Mucosa of stomach (tissue), 1 donor: ENCODE data around the gene POM121.
A peak's percentile ranks its signal among the peaks of the same experiment; 100 is the strongest.
"Not testable (repeated sequence)": the region's sequence is repeated elsewhere in the genome, so short reads cannot be mapped to it uniquely, and the experiment has no call there.

Source experiments
- H3K27me3 ChIP-seq: one replicate; pipeline ENCODE4 v1.7.0; 2013; ENCODE audit warnings: mild to moderate bottlenecking, low read length; ENCODE audit not compliant: control insufficient read depth, insufficient read depth
- H3K36me3 ChIP-seq: one replicate; pipeline ENCODE4 v1.7.0; 2013; ENCODE audit warnings: low read length; ENCODE audit not compliant: control insufficient read depth, insufficient read depth
- H3K4me1 ChIP-seq: one replicate; pipeline ENCODE4 v1.7.0; 2013; ENCODE audit warnings: mild to moderate bottlenecking, low read length; ENCODE audit not compliant: control insufficient read depth, insufficient read depth
- H3K4me3 ChIP-seq: one replicate; pipeline ENCODE4 v1.7.0; 2013; ENCODE audit warnings: low read length
- H3K9ac ChIP-seq: one replicate; pipeline ENCODE4 v1.7.0; 2013; ENCODE audit warnings: mild to moderate bottlenecking, low read length, moderate library complexity
- H3K9me3 ChIP-seq: one replicate; pipeline ENCODE4 v1.7.0; 2013; ENCODE audit warnings: mild to moderate bottlenecking, low read length, moderate library complexity; ENCODE audit not compliant: control insufficient read depth
- donor health status: Pancreatic carcinoma.

POM121 gene

DNA sequence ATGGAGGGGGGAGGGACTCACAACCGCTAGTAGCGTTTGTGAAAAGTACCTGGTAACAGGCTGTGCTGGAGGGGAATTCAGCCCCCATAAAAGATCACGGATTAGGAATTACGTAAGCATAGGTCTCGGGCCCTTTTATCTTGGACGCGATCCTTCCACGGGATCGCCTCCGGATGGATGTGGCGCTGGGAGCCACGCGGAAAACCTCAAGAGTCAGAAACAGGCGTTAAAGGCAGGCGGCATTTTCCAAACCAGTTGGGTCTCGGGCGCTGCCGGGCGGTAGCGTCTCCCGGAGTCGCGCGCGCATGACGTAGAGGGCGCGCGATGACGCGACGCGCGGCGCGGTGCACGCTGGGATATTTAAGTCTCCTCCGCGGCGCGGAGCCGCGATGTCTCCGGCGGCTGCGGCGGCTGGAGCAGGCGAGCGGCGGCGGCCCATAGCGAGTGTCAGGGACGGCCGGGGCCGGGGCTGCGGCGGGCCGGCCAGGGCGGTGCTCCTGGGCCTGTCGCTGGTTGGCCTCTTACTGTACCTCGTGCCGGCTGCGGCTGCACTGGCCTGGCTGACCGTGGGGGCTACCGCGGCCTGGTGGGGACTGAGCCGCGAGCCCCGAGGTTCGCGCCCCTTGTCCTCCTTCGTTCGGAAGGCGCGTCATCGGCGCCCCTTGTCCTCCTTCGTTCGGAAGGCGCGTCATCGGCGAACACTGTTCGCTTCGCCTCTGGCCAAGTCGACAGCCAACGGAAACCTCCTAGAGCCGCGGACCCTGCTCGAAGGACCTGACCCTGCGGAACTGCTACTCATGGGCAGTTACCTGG, at the start of gene POM121:
POM121 (plus strand) TSS at position 363 of the 813 bp plus-strand sequence; CDS start at position 390, 27 bp downstream.
- H3K4me1 ChIP-seq, result peaks cover 4% of the 10 kb centered on the region
- no peaks in the 10 kb centered on the region for H3K36me3 ChIP-seq

GRCh38 chr7:72879079-72879736, 45.7 kb upstream of the POM121 start:
- H3K9me3 ChIP-seq, H3K4me1 ChIP-seq, H3K4me3 ChIP-seq, H3K36me3 ChIP-seq, H3K27me3 ChIP-seq: not testable (repeated sequence)
- H3K9ac ChIP-seq, result peak overlapping the region; percentile 71

More for the DNA sequence above, at the start of gene POM121:
- peak within 1 kb of the TSS; percentile 95 for H3K9ac ChIP-seq
- H3K27me3 ChIP-seq, result no peaks in the 10 kb centered on the region
- no peaks in the 10 kb centered on the region for H3K9me3 ChIP-seq
- H3K4me3 ChIP-seq, result peak within 1 kb of the TSS; percentile 99

- peak overlapping the region; percentile 71 for H3K9ac ChIP-seq
- H3K9me3 ChIP-seq, H3K36me3 ChIP-seq, H3K4me1 ChIP-seq, H3K27me3 ChIP-seq: not testable (repeated sequence)
- H3K4me3 ChIP-seq, result peak overlapping the region; percentile 46
Measured at GRCh38 chr7:72879737-72880215, 45.1 kb upstream of the POM121 start.

DNA sequence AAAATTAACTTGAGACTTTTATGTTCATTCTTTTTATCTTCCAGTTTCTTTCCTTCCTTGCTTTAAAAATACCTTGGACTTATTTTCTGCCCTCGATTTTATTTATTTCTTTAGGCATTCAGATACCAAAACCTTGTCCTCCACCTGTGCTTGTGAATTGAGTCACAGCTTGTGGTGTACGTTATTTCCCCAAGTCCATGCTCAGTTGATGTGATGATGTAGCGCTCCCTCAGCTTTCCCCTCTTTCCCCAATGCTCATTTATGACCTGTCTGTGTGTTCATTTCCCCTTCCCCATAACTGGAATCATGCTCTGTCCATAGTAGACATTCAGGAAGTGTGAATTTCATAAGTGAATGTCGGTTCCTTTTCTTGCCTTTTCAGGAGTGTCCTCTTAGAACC, 33.1 kb upstream of the POM121 start:
- not testable (repeated sequence) for H3K27me3 ChIP-seq, H3K36me3 ChIP-seq, H3K4me3 ChIP-seq, H3K9ac ChIP-seq, H3K4me1 ChIP-seq, H3K9me3 ChIP-seq

DNA sequence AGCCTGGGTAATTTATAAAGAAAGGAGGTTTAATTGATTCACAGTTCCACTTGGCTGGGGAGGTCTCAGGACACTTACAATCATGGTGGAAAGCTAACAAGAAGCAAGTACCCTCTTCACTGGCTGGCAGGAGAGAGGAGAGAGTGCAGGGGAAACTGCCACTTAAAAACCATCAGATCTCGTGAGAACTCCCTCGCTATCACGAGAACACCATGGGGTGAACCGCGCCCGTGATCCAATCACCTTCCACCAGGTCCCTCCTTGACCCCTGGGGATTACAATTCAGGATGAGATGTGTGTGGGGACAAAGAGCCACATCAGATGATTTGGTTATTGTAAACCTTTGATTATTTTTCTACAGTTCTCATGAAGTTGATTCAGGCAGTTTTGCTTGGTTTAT, 20.2 kb upstream of the POM121 start:
- H3K36me3 ChIP-seq, H3K9me3 ChIP-seq, H3K9ac ChIP-seq, H3K27me3 ChIP-seq, H3K4me1 ChIP-seq, H3K4me3 ChIP-seq: not testable (repeated sequence)

DNA sequence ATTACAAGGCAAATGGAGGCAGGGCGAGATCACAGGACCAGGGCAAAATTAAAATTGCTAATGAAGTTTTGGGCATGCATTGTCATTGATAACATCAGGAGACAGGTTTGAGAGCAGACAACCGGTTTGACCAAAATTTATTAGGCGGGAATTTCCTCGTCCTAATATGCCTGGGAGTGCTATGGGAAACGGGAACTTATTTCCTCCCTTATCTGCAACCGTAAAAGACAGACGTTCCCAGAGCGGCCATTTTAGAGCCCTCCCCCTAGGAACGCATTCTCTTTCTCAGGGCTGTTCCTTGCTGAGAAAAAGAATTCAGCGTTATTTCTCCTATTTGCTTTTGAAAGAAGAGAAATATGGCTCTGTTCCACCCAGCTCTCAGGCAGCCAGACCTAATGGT, 16.5 kb upstream of the POM121 start:
- not testable (repeated sequence) for H3K4me1 ChIP-seq, H3K9me3 ChIP-seq, H3K9ac ChIP-seq, H3K27me3 ChIP-seq, H3K4me3 ChIP-seq, H3K36me3 ChIP-seq

DNA sequence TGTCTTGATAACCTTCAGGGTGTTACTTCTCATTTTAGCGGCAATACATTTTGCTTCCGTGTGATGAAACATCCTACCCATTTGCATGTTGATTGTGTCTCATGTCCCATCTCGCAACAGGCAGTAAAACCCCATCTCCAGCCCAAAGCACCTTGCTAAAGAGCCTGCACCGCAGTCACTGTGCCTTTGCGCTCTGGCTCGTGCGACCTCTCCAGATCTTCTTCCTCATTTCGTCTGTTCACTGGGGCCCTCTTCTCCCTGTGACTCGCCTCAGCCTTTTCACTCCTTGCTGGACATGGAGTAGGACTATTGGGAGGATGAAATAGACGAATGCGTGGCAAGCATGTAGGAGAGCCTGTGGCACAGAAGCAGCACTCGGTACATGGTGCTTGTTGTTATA, 13.5 kb upstream of the POM121 start:
- H3K27me3 ChIP-seq, H3K4me1 ChIP-seq, H3K36me3 ChIP-seq, H3K9me3 ChIP-seq, H3K9ac ChIP-seq, H3K4me3 ChIP-seq: not testable (repeated sequence)

DNA sequence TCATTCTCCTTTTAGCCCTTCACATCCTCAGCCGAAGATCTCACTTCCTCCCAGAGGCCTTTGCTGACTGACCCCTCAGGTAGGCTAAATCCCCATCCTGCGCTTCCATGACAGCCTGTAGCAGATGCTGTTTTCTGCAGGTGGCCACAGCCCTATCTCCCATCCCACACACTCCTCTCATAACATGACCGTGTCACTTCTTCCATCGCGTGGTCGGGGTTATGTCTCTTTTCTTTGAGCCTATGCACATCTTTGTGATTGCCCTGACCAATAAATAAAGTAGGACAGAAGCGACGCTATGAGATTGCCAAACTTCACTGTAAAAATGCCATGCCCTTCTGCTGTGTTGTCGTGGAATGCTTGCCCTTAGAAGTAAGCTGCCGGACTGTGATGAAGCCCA, 11.1 kb upstream of the POM121 start:
- not testable (repeated sequence) for H3K36me3 ChIP-seq

DNA sequence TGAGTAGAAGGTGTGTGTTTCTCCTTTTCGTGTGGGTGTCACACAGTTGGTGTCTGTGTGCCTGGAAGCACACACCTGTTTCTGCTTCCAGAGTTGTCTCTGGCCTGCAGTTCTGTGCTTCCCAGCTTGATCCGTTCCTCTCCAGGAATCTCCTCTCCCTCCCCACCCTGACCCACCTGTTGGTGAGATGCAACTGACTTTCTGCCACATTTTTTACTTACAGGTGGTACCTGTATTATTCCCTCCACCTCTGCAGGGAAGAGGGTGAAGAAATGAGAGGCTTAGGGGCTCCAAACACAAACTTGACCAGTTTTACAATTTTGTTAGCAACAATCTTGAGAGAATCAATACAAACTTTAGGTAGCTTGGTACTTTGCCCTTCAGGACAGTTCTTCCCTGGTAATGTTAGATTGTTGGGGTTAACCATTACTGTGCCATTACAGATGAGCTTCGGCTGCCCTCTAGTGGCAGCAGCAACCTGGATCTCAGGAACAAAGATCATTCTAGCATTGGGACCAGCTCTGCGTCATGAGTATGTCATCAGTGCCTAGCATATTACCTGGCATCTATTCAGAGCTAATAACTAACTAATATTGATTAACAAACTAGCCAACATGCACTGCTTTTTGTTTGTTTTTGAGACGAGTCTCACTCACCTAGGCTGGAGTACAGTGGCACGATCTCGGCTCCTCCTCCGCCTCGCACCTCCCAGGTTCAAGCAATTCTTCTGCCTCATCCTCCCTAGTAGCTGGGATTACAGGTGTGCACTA, 10.0 kb upstream of the POM121 start:
- not testable (repeated sequence) for H3K36me3 ChIP-seq, H3K4me1 ChIP-seq

More for the DNA sequence above, 11.1 kb upstream of the POM121 start:
- not testable (repeated sequence) for H3K27me3 ChIP-seq, H3K9me3 ChIP-seq, H3K4me3 ChIP-seq, H3K9ac ChIP-seq, H3K4me1 ChIP-seq

GRCh38 chr7:72919256-72919775, 5.6 kb upstream of the POM121 start:
- Histone ChIP-seq H3K9ac (no peak overlapping the region), H3K36me3 (peaks cover 7% of the 10 kb centered on the region), H3K4me3 (no peak overlapping the region), H3K27me3 (no peaks in the 10 kb centered on the region), H3K4me1 (no peaks in the 10 kb centered on the region), H3K9me3 (no peaks in the 10 kb centered on the region)

More for the DNA sequence above, 10.0 kb upstream of the POM121 start:
- not testable (repeated sequence) for H3K27me3 ChIP-seq, H3K4me3 ChIP-seq, H3K9me3 ChIP-seq, H3K9ac ChIP-seq

GRCh38 chr7:72924386-72924732, 536 bp upstream of the POM121 start:
- Histone ChIP-seq H3K9me3 (no peaks in the 10 kb centered on the region), H3K9ac (peak overlapping the region; percentile 95), H3K4me3 (peak overlapping the region; percentile 99), H3K27me3 (no peaks in the 10 kb centered on the region), H3K4me1 (peaks cover 4% of the 10 kb centered on the region), H3K36me3 (no peaks in the 10 kb centered on the region)
